Spleen (tissue), 7 donors: ENCODE measurements around the gene PSMG3.

Experiments
- CTCF ChIP-seq, 11 experiments: fragments of 200-600 bp in 7 of 11; fragments of 450-650 bp in 4 of 11; sonication (generic) in 4 of 11; IDR thresholded peaks in 8 of 11; conservative IDR thresholded peaks in 3 of 11; 1 replicate in 7 of 11; 2 replicates in 4 of 11; pipeline versions ENCODE4 v1.4.0 to v1.8.0; 2016 to 2021; ENCODE audit warnings: antibody characterized with exemption in 11 of 11, inconsistent platforms in 4 of 11, mild to moderate bottlenecking in 1 of 11
- POLR2A ChIP-seq, 3 donors: fragments of 450-650 bp; IDR thresholded peaks; one replicate each; pipeline ENCODE4 v1.5.1; 2017; ENCODE audit warnings: antibody characterized with exemption in 3 of 3, mild to moderate bottlenecking in 1 of 3
- POLR2AphosphoS5 ChIP-seq, 3 donors: sonication (generic); formaldehyde crosslinking; IDR thresholded peaks; one replicate each; pipeline ENCODE4 v1.5.1; 2017; ENCODE audit warnings: antibody characterized with exemption in 3 of 3
- donor health status: DM: no; HTN: no; CAD: no; lungs with moderate emphysema.
- donor health status: DM: no; HTN: no; CAD: no.
- donor health status: DM: no; HTN: no; CAD: no.

- TF ChIP-seq CTCF (IDR thresholded peaks at IDR 0.05 in 8 of 11, conservative IDR thresholded peaks at IDR 0.05 in 3 of 11) (no peak), POLR2AphosphoS5 (IDR thresholded peaks at IDR 0.05) (no peak), POLR2A (IDR thresholded peaks at IDR 0.05) (no peak)
These were observed 20.4 kb downstream of the PSMG3 start for GRCh38 chr7:1549357-1550004.
